ENCODE results near the gene TEX101. TPM values are rescaled to one million over a fixed set of nuclear protein-coding genes. Genes with fewer than 3 reads are reported as not detected.

Gene TEX101
- total RNA-seq, 2 donors from 2014 or later = 0.17 TPM; not detected in 1

GRCh38 chr19:43412441-43412840 lies 2.2 kb upstream of the TEX101 start:
- DNase-seq = no peak
- Histone ChIP-seq H3K9ac (ENCODE audit: low read depth in 2 of 2, low read length in 2 of 2) (no peak overlapping the region), H3K4me3 (no peak overlapping the region), H3K27ac (no peak overlapping the region), H3K9me3 (no peaks in the 10 kb centered on the region), H3K36me3 (no peaks in the 10 kb centered on the region), H3K4me1 (no peaks in the 10 kb centered on the region), H3K27me3 (no peaks in the 10 kb centered on the region)
- no peak for TF ChIP-seq CTCF (IDR thresholded peaks at IDR 0.05)
- intact Hi-C loops (cut with DNase I) = no loop called here

- peak; percentile 36 for DNase-seq
- H3K9ac ChIP-seq (ENCODE audit: low read depth in 2 of 2, low read length in 2 of 2) = no peak overlapping the region
- H3K27ac ChIP-seq = no peak overlapping the region
- H3K9me3 ChIP-seq = no peaks in the 10 kb centered on the region
- no peaks in the 10 kb centered on the region for H3K36me3 ChIP-seq
- H3K27me3 ChIP-seq = no peaks in the 10 kb centered on the region
- no peaks in the 10 kb centered on the region for H3K4me1 ChIP-seq
- H3K4me3 ChIP-seq = no peak overlapping the region
- intact Hi-C loops (cut with DNase I) = no loop called here
- no peak for TF ChIP-seq CTCF (IDR thresholded peaks at IDR 0.05)
Measured at GRCh38 chr19:43416951-43417623, 2.4 kb downstream of the TEX101 start.

GRCh38 chr19:43420954-43421353 lies 6.3 kb downstream of the TEX101 start:
- intact Hi-C loops (cut with DNase I) = no loop called here
- TF ChIP-seq CTCF (IDR thresholded peaks at IDR 0.05) = no peak
- Histone ChIP-seq H3K9me3 (no peaks in the 10 kb centered on the region), H3K4me1 (no peaks in the 10 kb centered on the region), H3K9ac (ENCODE audit: low read depth in 2 of 2, low read length in 2 of 2) (no peak overlapping the region), H3K36me3 (no peaks in the 10 kb centered on the region), H3K27me3 (no peaks in the 10 kb centered on the region), H3K4me3 (no peak overlapping the region), H3K27ac (no peak overlapping the region)
- DNase-seq = no peak

- Histone ChIP-seq H3K9ac (ENCODE audit: low read depth in 2 of 2, low read length in 2 of 2) (no peak overlapping the region), H3K27ac (no peak overlapping the region), H3K4me3 (no peak overlapping the region), H3K9me3 (no peaks in the 10 kb centered on the region), H3K27me3 (no peaks in the 10 kb centered on the region), H3K4me1 (no peaks in the 10 kb centered on the region), H3K36me3 (no peaks in the 10 kb centered on the region)
- no peak for TF ChIP-seq CTCF (IDR thresholded peaks at IDR 0.05)
- DNase-seq = no peak
- intact Hi-C loops (cut with DNase I) = no loop called here
Measured at GRCh38 chr19:43422000-43422688, 7.5 kb downstream of the TEX101 start.

GRCh38 chr19:43422689-43423066 lies 8.0 kb downstream of the TEX101 start:
- Histone ChIP-seq H3K9me3 (no peaks in the 10 kb centered on the region), H3K27ac (no peak overlapping the region), H3K4me1 (no peaks in the 10 kb centered on the region), H3K4me3 (no peak overlapping the region), H3K9ac (ENCODE audit: low read depth in 2 of 2, low read length in 2 of 2) (no peak overlapping the region), H3K27me3 (no peaks in the 10 kb centered on the region), H3K36me3 (no peaks in the 10 kb centered on the region)
- intact Hi-C loops (cut with DNase I) = no loop called here
- DNase-seq = no peak
- no peak for TF ChIP-seq CTCF (IDR thresholded peaks at IDR 0.05)
